Cardiac muscle cell (in vitro differentiated cells and primary cell): ENCODE data around the gene AK5. TPM values are rescaled to one million over a fixed set of nuclear protein-coding genes. Genes with fewer than 3 reads are reported as not detected.
"Not testable (repeated sequence)": the region's sequence is repeated elsewhere in the genome, so short reads cannot be mapped to it uniquely, and the experiment has no call there.

Experiments used
- DNase-seq, 2 donors: peaks; one replicate each; pipeline versions ENCODE4 v3.0.0 to v3.0.0-alpha.2; 2010 to 2017; ENCODE audit warnings: low read depth in 1 of 2, low spot score in 1 of 2
- H3K27ac ChIP-seq: fragments of 200-600 bp; sonication (generic); 2 replicates; pipeline ENCODE4 v1.5.1; 2016
- H3K27me3 ChIP-seq: fragments of 200-600 bp; sonication (generic); 2 replicates; pipeline ENCODE4 v1.6.0; 2016; ENCODE audit warnings: control low read depth
- H3K36me3 ChIP-seq: fragments of 200-600 bp; sonication (generic); 2 replicates; pipeline ENCODE4 v1.5.1; 2016; ENCODE audit warnings: control low read depth
- H3K4me1 ChIP-seq: fragments of 200-600 bp; sonication (generic); 2 replicates; pipeline ENCODE4 v1.8.1; 2017; ENCODE audit warnings: low read depth, mild to moderate bottlenecking, mixed run types
- H3K4me3 ChIP-seq: fragments of 200-600 bp; sonication (generic); 2 replicates; pipeline ENCODE4 v1.5.1; 2016; ENCODE audit warnings: mild to moderate bottlenecking
- H3K9me3 ChIP-seq: fragments of 200-600 bp; sonication (generic); 2 replicates; pipeline ENCODE4 v1.5.1; 2017; ENCODE audit warnings: low read depth, mild to moderate bottlenecking, control low read depth
- CTCF ChIP-seq: IDR thresholded peaks from 2 replicates; pipeline ENCODE4 v1.5.1; 2012; ENCODE audit warnings: low read depth, mild to moderate bottlenecking, low read length
- polyA plus RNA-seq: library from polyadenylated mRNA; unstranded; fragments of >200 nt; fragmentation: Nextera tagmentation; extraction: Ambion mirVana; gene quantifications from 2 replicates; pipeline ENCODE4 v1.2.1, GENCODE V29; 2016
- total RNA-seq: library from RNA; depleted of rRNA; stranded (reverse); fragments of >200 nt; gene quantifications from 2 replicates; pipeline ENCODE4 v1.2.3, GENCODE V29; 2016

The AK5 gene
- total and polyA plus RNA-seq, 2 experiments from 2014 or later, result 0.69 to 0.97 TPM

- Histone ChIP-seq H3K36me3 (no peaks in the 10 kb centered on the region), H3K27ac (no peak overlapping the region), H3K9me3 (no peaks in the 10 kb centered on the region), H3K4me3 (no peak overlapping the region), H3K27me3 (no peaks in the 10 kb centered on the region), H3K4me1 (peaks cover 8% of the 10 kb centered on the region)
- DNase-seq, result no peak
- TF ChIP-seq CTCF, result no peak
Observed at GRCh38 chr1:77516106-77516505, 234.3 kb downstream of the AK5 start.

- no peak for DNase-seq
- Histone ChIP-seq H3K4me3 (no peak overlapping the region), H3K27me3 (no peaks in the 10 kb centered on the region), H3K36me3 (no peaks in the 10 kb centered on the region), H3K27ac (no peak overlapping the region), H3K9me3 (no peaks in the 10 kb centered on the region), H3K4me1 (no peaks in the 10 kb centered on the region)
- TF ChIP-seq CTCF, result no peak
Observed at GRCh38 chr1:77524038-77524437, 242.2 kb downstream of the AK5 start.

- H3K27me3 ChIP-seq, DNase-seq: not testable (repeated sequence)
Observed at GRCh38 chr1:77531149-77531548, 249.3 kb downstream of the AK5 start.

GRCh38 chr1:77531596-77532280, 249.9 kb downstream of the AK5 start:
- not testable (repeated sequence) for H3K36me3 ChIP-seq, H3K4me3 ChIP-seq, H3K9me3 ChIP-seq, H3K27ac ChIP-seq, DNase-seq, H3K4me1 ChIP-seq, H3K27me3 ChIP-seq

More at GRCh38 chr1:77531149-77531548, 249.3 kb downstream of the AK5 start:
- H3K4me1 ChIP-seq, H3K36me3 ChIP-seq, H3K27ac ChIP-seq, H3K4me3 ChIP-seq, H3K9me3 ChIP-seq: not testable (repeated sequence)

GRCh38 chr1:77532641-77533040, 250.8 kb downstream of the AK5 start:
- H3K4me3 ChIP-seq, result no peak overlapping the region
- no peaks in the 10 kb centered on the region for H3K27me3 ChIP-seq
- no peaks in the 10 kb centered on the region for H3K36me3 ChIP-seq
- no peaks in the 10 kb centered on the region for H3K4me1 ChIP-seq
- no peaks in the 10 kb centered on the region for H3K9me3 ChIP-seq
- no peak overlapping the region for H3K27ac ChIP-seq
- no peak for DNase-seq
- no peak for TF ChIP-seq CTCF

- no peak overlapping the region for H3K4me3 ChIP-seq
- H3K27ac ChIP-seq, result no peak overlapping the region
- peak; percentile 67 to 87 for DNase-seq
- no peaks in the 10 kb centered on the region for H3K27me3 ChIP-seq
- TF ChIP-seq CTCF, result peak; percentile 80
- H3K4me1 ChIP-seq, result no peaks in the 10 kb centered on the region
- no peaks in the 10 kb centered on the region for H3K9me3 ChIP-seq
- no peaks in the 10 kb centered on the region for H3K36me3 ChIP-seq
Observed at GRCh38 chr1:77533660-77534305, 252.0 kb downstream of the AK5 start.
